Stimulated activated naive B cell treated with anti-CD40 and anti-IgM and Interleukin-4, amounts not matched to agents 10 μg/mL and 1 μg/mL and 100 μg/mL, for 72 hours (primary cell): ENCODE results near the gene ARFIP1.

Source experiments
- ATAC-seq, 2 donors: fragments of 150-1000 bp; cut with Tn5 transposase; replicated peaks; 2 replicates each; pipeline ENCODE4 v1.10.0; 2021; ENCODE audit warnings: moderate library complexity in 1 of 2
- DNase-seq: peaks from one replicate; pipeline ENCODE4 v3.0.0; 2021
- H3K27ac Mint-ChIP-seq: one replicate; pipeline ENCODE4 v1.8.0; 2022; ENCODE audit warnings: mild to moderate bottlenecking, mixed read lengths
- H3K27me3 Mint-ChIP-seq, 2 donors: one replicate each; pipeline ENCODE4 v1.8.0; 2022; ENCODE audit warnings: mixed read lengths in 2 of 2
- H3K36me3 Mint-ChIP-seq, 2 donors: one replicate each; pipeline ENCODE4 v1.8.0; 2022; ENCODE audit warnings: mixed read lengths in 2 of 2, mild to moderate bottlenecking in 1 of 2
- H3K4me1 Mint-ChIP-seq, 2 donors: one replicate each; pipeline ENCODE4 v1.8.0; 2022; ENCODE audit warnings: mixed read lengths in 2 of 2, mild to moderate bottlenecking in 1 of 2
- H3K4me3 Mint-ChIP-seq, 2 donors: one replicate each; pipeline ENCODE4 v1.8.0; 2022; ENCODE audit warnings: mild to moderate bottlenecking in 2 of 2, mixed read lengths in 2 of 2, moderate library complexity in 1 of 2
- H3K9me3 Mint-ChIP-seq, 2 donors: one replicate each; pipeline ENCODE4 v1.8.0; 2022; ENCODE audit warnings: mixed read lengths in 2 of 2, mild to moderate bottlenecking in 1 of 2

Gene ARFIP1

DNA sequence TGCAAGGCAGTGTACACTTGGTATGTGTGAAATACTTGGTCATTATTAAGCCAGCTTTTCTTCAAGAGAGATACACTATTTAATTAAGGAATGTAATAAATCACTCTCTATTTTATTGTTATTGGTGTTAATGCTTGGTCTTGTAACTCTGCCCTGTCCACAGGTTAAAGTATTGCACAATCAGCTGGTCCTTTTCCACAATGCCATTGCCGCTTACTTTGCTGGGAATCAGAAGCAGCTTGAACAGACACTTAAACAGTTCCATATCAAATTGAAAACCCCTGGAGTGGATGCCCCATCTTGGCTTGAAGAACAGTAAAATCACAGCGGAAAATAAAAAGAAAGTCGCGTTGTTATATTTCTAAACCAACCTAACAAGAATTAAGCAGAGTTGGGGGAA, 130.1 kb downstream of the ARFIP1 start:
- Mint-ChIP-seq H3K4me1 (peaks cover 8 to 11% of the 10 kb centered on the region in 2 donors), H3K27ac (no peak overlapping the region), H3K27me3 (no peaks in the 10 kb centered on the region), H3K36me3 (peaks cover 22 to 28% of the 10 kb centered on the region in 2 donors), H3K9me3 (no peaks in the 10 kb centered on the region), H3K4me3 (no peak overlapping the region)
- ATAC-seq: no peak
- no peak for DNase-seq

DNA sequence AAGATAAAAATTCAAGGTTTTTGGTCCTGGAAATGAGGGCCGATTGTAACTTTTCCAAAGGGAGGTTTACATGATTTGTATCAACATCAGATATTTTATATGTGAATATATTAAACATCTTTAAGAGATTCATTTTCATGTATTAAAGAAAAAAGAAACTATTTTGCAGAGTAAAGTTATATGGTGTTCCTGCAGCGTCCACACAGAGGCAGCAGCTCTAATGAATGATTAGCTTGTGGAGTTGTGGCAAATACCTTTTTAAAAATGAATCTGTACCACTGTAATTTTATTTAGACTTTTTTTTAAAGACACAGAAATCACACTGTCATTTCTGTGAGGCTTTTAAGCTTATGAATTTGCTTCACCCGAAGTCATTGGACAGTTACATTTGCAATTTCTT, 130.8 kb downstream of the ARFIP1 start:
- Mint-ChIP-seq H3K27me3 (no peaks in the 10 kb centered on the region), H3K4me1 (peaks cover 8 to 11% of the 10 kb centered on the region in 2 donors)

DNA sequence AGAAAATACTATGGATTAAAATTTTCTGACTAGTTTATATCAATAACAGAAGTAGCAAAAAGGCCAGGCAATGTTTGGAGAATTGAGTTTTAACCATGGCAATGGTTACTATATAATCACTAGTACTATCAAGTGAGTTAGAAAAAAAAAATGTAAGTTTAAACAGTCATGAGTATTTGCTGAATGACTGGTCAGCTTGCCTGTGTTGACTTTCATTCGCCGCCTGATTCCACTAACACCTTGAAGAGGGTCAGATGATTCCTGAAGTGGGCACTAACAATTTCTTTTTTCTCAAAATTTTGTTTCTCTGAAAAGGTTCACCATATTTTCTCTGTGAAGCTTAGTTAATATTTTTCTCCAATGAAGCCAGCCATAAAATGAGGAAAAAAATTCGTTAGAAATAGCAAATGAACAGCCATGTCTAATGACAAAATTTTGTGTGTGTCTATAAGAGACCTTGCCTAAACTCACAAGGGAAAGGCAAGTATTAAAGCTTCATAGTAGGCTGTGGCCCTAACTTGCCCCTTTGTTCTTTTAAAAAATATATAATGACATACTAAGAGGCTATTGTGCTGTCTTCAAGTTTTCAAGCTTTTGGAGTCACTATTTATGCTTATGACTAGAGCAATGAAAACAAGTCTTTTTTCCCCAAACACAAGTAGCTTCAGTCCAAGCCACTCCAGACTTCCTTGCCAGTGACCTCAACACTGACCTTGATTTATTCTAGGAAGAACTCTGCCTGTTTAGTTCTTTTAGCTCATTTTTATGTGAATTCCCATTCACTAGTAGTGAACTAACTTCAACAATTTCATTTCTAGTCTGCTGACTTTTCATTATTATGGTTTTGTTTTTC, 138.0 kb downstream of the ARFIP1 start:
- peaks cover 17 to 29% of the 10 kb centered on the region in 2 donors for H3K36me3 Mint-ChIP-seq
- H3K9me3 Mint-ChIP-seq: peaks cover 7 to 10% of the 10 kb centered on the region in 2 donors
- DNase-seq (no peak), ATAC-seq (no peak)
- peaks cover 0 to 5% of the 10 kb centered on the region in 2 donors for H3K27me3 Mint-ChIP-seq
- no peaks in the 10 kb centered on the region for H3K4me1 Mint-ChIP-seq
- no peak overlapping the region for H3K27ac Mint-ChIP-seq
- H3K4me3 Mint-ChIP-seq: no peak overlapping the region

More for the DNA sequence above, 130.8 kb downstream of the ARFIP1 start:
- H3K27ac Mint-ChIP-seq: no peak overlapping the region
- H3K4me3 Mint-ChIP-seq: no peak overlapping the region
- ATAC-seq: no peak
- DNase-seq: no peak
- H3K36me3 Mint-ChIP-seq: peaks cover 22 to 26% of the 10 kb centered on the region in 2 donors
- H3K9me3 Mint-ChIP-seq: no peaks in the 10 kb centered on the region

GRCh38 chr4:152919826-152920225, 140.1 kb downstream of the ARFIP1 start:
- H3K27me3 Mint-ChIP-seq: peaks cover 0 to 5% of the 10 kb centered on the region in 2 donors
- H3K4me3 Mint-ChIP-seq: no peak overlapping the region
- DNase-seq: no peak
- no peak for ATAC-seq
- peaks cover 17 to 29% of the 10 kb centered on the region in 2 donors for H3K36me3 Mint-ChIP-seq
- no peak overlapping the region for H3K27ac Mint-ChIP-seq
- peaks cover 7 to 10% of the 10 kb centered on the region in 2 donors for H3K9me3 Mint-ChIP-seq
- no peaks in the 10 kb centered on the region for H3K4me1 Mint-ChIP-seq

DNA sequence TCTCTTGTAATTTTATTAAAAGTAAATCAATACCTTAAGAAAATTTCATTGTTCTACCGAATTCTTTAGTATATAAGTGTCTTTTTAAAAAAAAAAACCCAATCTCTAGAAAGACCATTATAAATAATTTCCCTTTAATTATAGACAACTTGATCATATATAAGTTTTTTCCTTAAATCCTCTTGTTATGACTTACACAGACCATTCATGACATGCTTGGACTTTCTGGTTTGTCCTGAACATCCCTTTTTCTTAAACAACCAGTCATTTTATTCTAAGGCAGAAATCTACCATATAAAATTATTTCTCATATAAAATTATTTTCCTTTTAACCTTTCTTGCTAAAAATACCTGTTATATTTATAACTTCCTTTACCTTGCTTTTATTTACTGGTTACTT, 141.0 kb downstream of the ARFIP1 start:
- H3K36me3 Mint-ChIP-seq: peaks cover 17 to 29% of the 10 kb centered on the region in 2 donors
- peaks cover 7 to 10% of the 10 kb centered on the region in 2 donors for H3K9me3 Mint-ChIP-seq
- no peak overlapping the region for H3K27ac Mint-ChIP-seq
- H3K4me3 Mint-ChIP-seq: no peak overlapping the region
- H3K27me3 Mint-ChIP-seq: peaks cover 0 to 5% of the 10 kb centered on the region in 2 donors
- DNase-seq (no peak), ATAC-seq (no peak)
- no peaks in the 10 kb centered on the region for H3K4me1 Mint-ChIP-seq

GRCh38 chr4:152921284-152921683, 141.5 kb downstream of the ARFIP1 start:
- ATAC-seq (no peak), DNase-seq (no peak)
- Mint-ChIP-seq H3K27me3 (peaks cover 0 to 5% of the 10 kb centered on the region in 2 donors), H3K27ac (no peak overlapping the region), H3K36me3 (peaks cover 17 to 32% of the 10 kb centered on the region in 2 donors), H3K9me3 (peaks cover 7 to 10% of the 10 kb centered on the region in 2 donors), H3K4me1 (peaks cover 0 to 4% of the 10 kb centered on the region in 2 donors), H3K4me3 (no peak overlapping the region)

DNA sequence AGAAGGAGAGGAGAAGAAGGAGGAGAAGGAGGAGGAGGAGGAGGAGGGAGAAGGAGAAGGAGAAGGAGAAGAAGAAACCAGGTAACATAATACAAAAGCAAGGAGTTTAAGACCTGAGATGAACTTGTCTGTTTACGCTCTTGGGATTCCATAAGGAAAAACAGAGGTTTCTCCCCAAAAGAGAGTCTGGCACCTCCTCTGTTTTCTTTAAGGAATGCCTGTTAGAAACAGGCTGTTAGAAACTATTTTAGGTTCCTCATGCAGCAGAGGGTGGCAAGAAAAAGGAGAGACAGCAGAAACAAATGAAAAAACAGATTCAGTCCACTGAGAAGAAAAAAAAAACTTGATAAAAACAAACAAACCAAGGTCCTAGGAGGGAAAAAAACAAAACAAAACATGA, 146.1 kb downstream of the ARFIP1 start:
- ATAC-seq (no peak), DNase-seq (no peak)
- no peak overlapping the region for H3K4me3 Mint-ChIP-seq
- H3K9me3 Mint-ChIP-seq: peaks cover 4 to 6% of the 10 kb centered on the region in 2 donors
- H3K27me3 Mint-ChIP-seq: peaks cover 2 to 5% of the 10 kb centered on the region in 2 donors
- peaks cover 15 to 20% of the 10 kb centered on the region in 2 donors for H3K4me1 Mint-ChIP-seq
- H3K27ac Mint-ChIP-seq: no peak overlapping the region
- H3K36me3 Mint-ChIP-seq: peaks cover 7 to 11% of the 10 kb centered on the region in 2 donors

- H3K27ac Mint-ChIP-seq: no peak overlapping the region
- DNase-seq: no peak
- H3K27me3 Mint-ChIP-seq: peaks cover 1 to 4% of the 10 kb centered on the region in 2 donors
- no peak for ATAC-seq
- H3K4me1 Mint-ChIP-seq: peaks cover 15 to 20% of the 10 kb centered on the region in 2 donors
- H3K4me3 Mint-ChIP-seq: no peak overlapping the region
- H3K36me3 Mint-ChIP-seq: peaks cover 1 to 5% of the 10 kb centered on the region in 2 donors
- peaks cover under 1% of the 10 kb centered on the region in 2 donors for H3K9me3 Mint-ChIP-seq
Observed at GRCh38 chr4:152926959-152927358, 147.2 kb downstream of the ARFIP1 start.

- Mint-ChIP-seq H3K4me1 (peaks cover 15 to 20% of the 10 kb centered on the region in 2 donors), H3K36me3 (peaks cover 0 to 4% of the 10 kb centered on the region in 2 donors), H3K27me3 (peaks cover 0 to 6% of the 10 kb centered on the region in 2 donors), H3K9me3 (no peaks in the 10 kb centered on the region), H3K4me3 (no peak overlapping the region), H3K27ac (no peak overlapping the region)
- DNase-seq: no peak
- peak; percentile 73 to 81 for ATAC-seq
Observed at GRCh38 chr4:152927737-152928136, 148.0 kb downstream of the ARFIP1 start.

DNA sequence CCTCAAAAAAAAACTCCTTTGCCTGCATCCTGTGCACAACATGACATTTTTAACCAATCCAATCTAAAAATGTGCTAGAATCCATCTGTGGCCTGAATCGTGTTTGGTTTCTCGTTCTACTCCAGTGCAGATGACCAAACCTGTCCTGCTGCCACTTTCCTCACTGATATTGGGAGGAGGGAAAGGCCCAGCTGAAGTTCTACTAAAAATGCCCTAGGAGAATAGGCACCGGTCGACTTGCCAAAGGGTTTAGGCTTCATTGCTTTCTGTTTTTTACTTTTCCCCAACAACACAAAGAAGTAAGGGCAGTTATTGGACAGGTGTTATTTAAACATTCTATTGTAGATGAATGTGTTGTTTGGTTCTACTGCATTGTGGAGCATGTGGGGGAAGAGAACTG, 148.5 kb downstream of the ARFIP1 start:
- Mint-ChIP-seq H3K27me3 (peaks cover 0 to 10% of the 10 kb centered on the region in 2 donors), H3K36me3 (peaks cover 0 to 4% of the 10 kb centered on the region in 2 donors), H3K27ac (peak overlapping the region; percentile 65), H3K4me3 (no peak overlapping the region), H3K9me3 (no peaks in the 10 kb centered on the region), H3K4me1 (peaks cover 15 to 20% of the 10 kb centered on the region in 2 donors)
- no peak for ATAC-seq
- no peak for DNase-seq

GRCh38 chr4:152929888-152930287, 150.1 kb downstream of the ARFIP1 start:
- no peak overlapping the region for H3K4me3 Mint-ChIP-seq
- H3K36me3 Mint-ChIP-seq: peaks cover 0 to 7% of the 10 kb centered on the region in 2 donors
- DNase-seq (no peak), ATAC-seq (no peak)
- H3K27ac Mint-ChIP-seq: no peak overlapping the region
- H3K27me3 Mint-ChIP-seq: peaks cover 15 to 22% of the 10 kb centered on the region in 2 donors
- H3K9me3 Mint-ChIP-seq: no peaks in the 10 kb centered on the region
- H3K4me1 Mint-ChIP-seq: peaks cover 18 to 20% of the 10 kb centered on the region in 2 donors

GRCh38 chr4:152935143-152935542, 155.4 kb downstream of the ARFIP1 start:
- DNase-seq (no peak), ATAC-seq (no peak)
- Mint-ChIP-seq H3K4me1 (peaks cover 18 to 26% of the 10 kb centered on the region in 2 donors), H3K27ac (no peak overlapping the region), H3K36me3 (peaks cover 0 to 3% of the 10 kb centered on the region in 2 donors), H3K27me3 (peaks cover 43 to 46% of the 10 kb centered on the region in 2 donors), H3K4me3 (peak overlapping the region; percentile 85 to 86), H3K9me3 (no peaks in the 10 kb centered on the region)

GRCh38 chr4:152935631-152936445, 156.1 kb downstream of the ARFIP1 start, which contains the start of gene FHDC1:
FHDC1 (plus strand) TSS chr4:152936323; CDS start chr4:152943058, 6,735 bp downstream.
- peak within 1 kb of the TSS; percentile 85 to 86 for H3K4me3 Mint-ChIP-seq
- DNase-seq: no peak
- peaks cover 43 to 45% of the 10 kb centered on the region in 2 donors for H3K27me3 Mint-ChIP-seq
- peaks cover 0 to 3% of the 10 kb centered on the region in 2 donors for H3K36me3 Mint-ChIP-seq
- H3K9me3 Mint-ChIP-seq: no peaks in the 10 kb centered on the region
- H3K4me1 Mint-ChIP-seq: peaks cover 18 to 26% of the 10 kb centered on the region in 2 donors
- ATAC-seq: peak; percentile 48 to 59
- H3K27ac Mint-ChIP-seq: no peak within 1 kb of the TSS
